GM10847 (cell line): ENCODE data around the gene HDAC7.

Source experiments
- POLR2A ChIP-seq: IDR thresholded peaks from 2 replicates; pipeline ENCODE4 v1.6.1; 2011; ENCODE audit not compliant: insufficient read length; ENCODE audit errors: extremely low read depth

HDAC7 gene

GRCh38 chr12:47762850-47763465 lies 56.7 kb downstream of the HDAC7 start:
- TF ChIP-seq POLR2A = no peak

- no peak for TF ChIP-seq POLR2A
These were observed 60.6 kb downstream of the HDAC7 start, which contains the start of gene RAPGEF3 for GRCh38 chr12:47758834-47759690. RAPGEF3 (minus strand) TSS chr12:47758880; CDS start chr12:47758556, 324 bp downstream.

- TF ChIP-seq POLR2A = no peak
These were observed 61.2 kb downstream of the HDAC7 start for GRCh38 chr12:47758584-47758833.

- TF ChIP-seq POLR2A = no peak
These were observed 61.7 kb downstream of the HDAC7 start for GRCh38 chr12:47757840-47758583.

- no peak for TF ChIP-seq POLR2A
These were observed 62.3 kb downstream of the HDAC7 start for GRCh38 chr12:47757364-47757839.

GRCh38 chr12:47755655-47756562 lies 63.8 kb downstream of the HDAC7 start:
- no peak for TF ChIP-seq POLR2A

- TF ChIP-seq POLR2A = no peak
These were observed 64.8 kb downstream of the HDAC7 start for GRCh38 chr12:47754881-47755280.

GRCh38 chr12:47754126-47754525 lies 65.6 kb downstream of the HDAC7 start:
- TF ChIP-seq POLR2A = no peak

- no peak for TF ChIP-seq POLR2A
These were observed 66.4 kb downstream of the HDAC7 start for GRCh38 chr12:47753021-47754001.

- TF ChIP-seq POLR2A = no peak
These were observed 67.2 kb downstream of the HDAC7 start for GRCh38 chr12:47752552-47752951.

- no peak for TF ChIP-seq POLR2A
These were observed 67.6 kb downstream of the HDAC7 start for GRCh38 chr12:47752121-47752520.

GRCh38 chr12:47751561-47751960 lies 68.1 kb downstream of the HDAC7 start:
- TF ChIP-seq POLR2A = no peak

GRCh38 chr12:47750916-47751470 lies 68.7 kb downstream of the HDAC7 start:
- no peak for TF ChIP-seq POLR2A

GRCh38 chr12:47750229-47750798 lies 69.4 kb downstream of the HDAC7 start:
- no peak for TF ChIP-seq POLR2A

GRCh38 chr12:47748899-47749298 lies 70.8 kb downstream of the HDAC7 start:
- TF ChIP-seq POLR2A = no peak
